Peyer's patch (tissue), 4 donors: ENCODE results near the gene IRGC.

Experiments used
- POLR2A ChIP-seq, 2 donors: fragments of 450-650 bp; IDR thresholded peaks; one replicate each; pipeline ENCODE4 v1.5.1; 2017; ENCODE audit warnings: antibody characterized with exemption in 2 of 2, mild to moderate bottlenecking in 2 of 2, moderate library complexity in 2 of 2
- TF ChIP-seq, protein P1 (sequence below), 6 experiments: fragments of 450-650 bp in 4 of 6; fragments of 200-600 bp in 2 of 6; sonication (generic) in 1 of 6; IDR thresholded peaks; one replicate each; pipeline ENCODE4 v1.5.1; 2017 to 2019; ENCODE audit warnings: antibody characterized with exemption in 6 of 6, mild to moderate bottlenecking in 3 of 6, moderate library complexity in 1 of 6

DNA sequence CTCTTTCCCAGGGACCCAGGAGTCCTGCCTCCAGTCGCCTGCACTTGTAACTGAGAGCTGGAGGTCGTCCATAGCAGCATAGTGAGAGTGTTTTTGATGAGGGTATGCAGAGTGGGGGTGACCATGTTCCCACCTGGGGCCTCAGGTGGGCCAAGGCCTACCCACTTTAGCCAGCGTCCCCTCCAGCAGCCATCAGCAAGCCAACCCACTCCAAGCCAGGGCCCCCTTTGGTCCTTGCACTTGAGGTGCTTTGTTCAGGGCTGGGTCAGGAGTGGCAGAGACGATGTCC, 50.8 kb downstream of the IRGC start:
- TF ChIP-seq, protein P1, sequence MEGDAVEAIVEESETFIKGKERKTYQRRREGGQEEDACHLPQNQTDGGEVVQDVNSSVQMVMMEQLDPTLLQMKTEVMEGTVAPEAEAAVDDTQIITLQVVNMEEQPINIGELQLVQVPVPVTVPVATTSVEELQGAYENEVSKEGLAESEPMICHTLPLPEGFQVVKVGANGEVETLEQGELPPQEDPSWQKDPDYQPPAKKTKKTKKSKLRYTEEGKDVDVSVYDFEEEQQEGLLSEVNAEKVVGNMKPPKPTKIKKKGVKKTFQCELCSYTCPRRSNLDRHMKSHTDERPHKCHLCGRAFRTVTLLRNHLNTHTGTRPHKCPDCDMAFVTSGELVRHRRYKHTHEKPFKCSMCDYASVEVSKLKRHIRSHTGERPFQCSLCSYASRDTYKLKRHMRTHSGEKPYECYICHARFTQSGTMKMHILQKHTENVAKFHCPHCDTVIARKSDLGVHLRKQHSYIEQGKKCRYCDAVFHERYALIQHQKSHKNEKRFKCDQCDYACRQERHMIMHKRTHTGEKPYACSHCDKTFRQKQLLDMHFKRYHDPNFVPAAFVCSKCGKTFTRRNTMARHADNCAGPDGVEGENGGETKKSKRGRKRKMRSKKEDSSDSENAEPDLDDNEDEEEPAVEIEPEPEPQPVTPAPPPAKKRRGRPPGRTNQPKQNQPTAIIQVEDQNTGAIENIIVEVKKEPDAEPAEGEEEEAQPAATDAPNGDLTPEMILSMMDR (IDR thresholded peaks at IDR 0.05) = peak in 1 of 6 experiments; percentile 0
- no peak for TF ChIP-seq POLR2A (IDR thresholded peaks at IDR 0.05)
